NCI-H2107 treated with DMSO at 0.1 percent for 48 hours (cell line): ENCODE results near the gene MARCKSL1.
"Not testable (repeated sequence)": the region's sequence is repeated elsewhere in the genome, so short reads cannot be mapped to it uniquely, and the experiment has no call there.

Experiments used
- DNase-seq: peaks from one replicate; lab custom pipeline; 2025; ENCODE audit not compliant: unreplicated experiment; lab: John Stamatoyannopoulos, UW

MARCKSL1 gene

DNA sequence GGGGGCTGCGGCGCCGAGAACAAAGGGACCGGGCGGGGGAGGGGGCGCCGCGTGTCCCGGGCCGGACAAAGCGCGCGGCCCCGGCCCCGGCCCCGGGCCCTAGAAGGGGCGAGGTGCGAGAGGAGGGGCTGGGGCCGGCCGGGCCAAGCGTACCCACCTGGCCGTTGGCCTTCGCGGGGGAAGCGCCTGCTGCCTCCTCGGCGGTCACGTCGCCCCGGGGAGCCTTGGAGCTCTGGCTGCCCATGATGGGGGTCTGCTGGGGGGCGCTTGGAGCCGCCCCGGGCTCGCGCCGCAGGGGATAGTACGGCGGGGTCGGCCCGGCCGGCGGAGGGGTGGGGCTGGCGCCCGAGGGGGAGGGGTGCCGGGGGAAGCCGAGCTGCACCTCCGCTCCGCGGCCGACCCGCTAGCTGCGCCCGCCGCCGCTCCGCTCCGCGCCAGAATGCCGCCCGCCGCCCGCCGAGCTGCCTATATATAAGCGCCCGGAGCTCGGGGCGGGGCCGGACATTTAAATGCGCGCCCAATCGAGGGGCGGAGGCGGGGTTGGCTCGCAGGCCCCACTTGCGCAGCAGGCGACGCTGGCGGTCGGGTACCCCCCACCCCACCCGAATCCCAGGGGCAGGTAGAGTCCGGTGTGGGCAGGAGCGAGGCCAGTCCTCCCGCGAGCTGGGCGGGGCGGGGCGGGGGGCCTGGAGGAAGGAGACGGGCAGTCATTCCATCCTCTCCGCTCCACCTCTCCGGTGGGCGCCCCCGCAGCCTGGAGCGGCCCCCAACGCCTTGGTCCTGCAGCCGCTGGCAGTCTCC, at the start of gene MARCKSL1:
TSS of gene MARCKSL1 (minus strand) at position 444 of the 801 bp plus-strand sequence. CDS start at position 244, 200 bp downstream.
- peak; percentile 53 for DNase-seq

DNA sequence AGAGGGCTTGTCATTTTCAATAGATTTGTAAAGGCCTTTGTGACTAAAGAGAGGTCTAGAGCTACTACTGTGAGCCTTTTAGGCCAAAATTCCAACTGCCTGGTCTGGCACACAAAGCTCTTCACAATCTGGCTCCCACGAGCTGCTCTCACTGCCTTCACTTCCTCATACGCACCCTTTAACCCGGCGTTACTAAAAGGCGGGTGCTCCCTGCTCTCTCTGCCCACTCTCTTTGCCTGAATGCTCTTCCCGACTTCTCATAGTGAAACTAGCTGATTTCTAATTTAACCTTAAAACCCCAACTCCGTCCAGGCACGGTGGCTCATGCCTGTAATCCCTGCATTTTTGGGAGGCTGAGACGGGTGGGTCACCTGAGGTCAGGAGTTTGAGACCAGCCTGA, 44.0 kb upstream of the MARCKSL1 start:
- no peak for DNase-seq

GRCh38 chr1:32377541-32378220, 41.6 kb upstream of the MARCKSL1 start:
- no peak for DNase-seq

- no peak for DNase-seq
Observed at GRCh38 chr1:32376199-32376598, 40.2 kb upstream of the MARCKSL1 start.

DNA sequence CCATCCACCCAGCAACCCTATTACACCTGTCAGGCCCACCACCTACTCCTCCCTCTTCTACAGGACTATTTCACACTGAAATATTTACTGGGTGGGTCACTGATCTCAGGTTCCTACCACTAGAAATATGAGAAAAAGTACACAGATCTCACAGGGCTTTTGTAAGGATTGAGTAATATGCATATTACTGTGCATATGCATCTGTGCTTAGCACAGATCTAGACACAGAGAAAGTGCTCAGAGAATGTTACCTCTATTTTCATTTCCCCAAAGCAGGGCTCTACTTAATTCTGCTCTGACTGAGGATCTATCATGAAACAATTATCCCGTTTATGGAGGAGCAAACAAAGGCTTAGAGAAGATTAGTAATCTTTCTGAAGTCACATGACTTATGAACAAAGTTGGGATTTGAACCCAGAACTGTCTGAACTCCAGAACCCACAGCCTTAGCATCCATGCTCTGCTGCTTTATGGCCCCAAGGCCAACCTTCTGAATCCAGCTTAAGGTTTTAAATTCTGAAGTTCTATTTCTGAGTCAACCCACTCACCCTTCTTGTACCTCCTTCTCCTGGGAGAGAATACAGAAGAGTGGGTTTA, 38.1 kb upstream of the MARCKSL1 start:
- no peak for DNase-seq

- DNase-seq = no peak
Observed at GRCh38 chr1:32372149-32372756, 36.2 kb upstream of the MARCKSL1 start.

GRCh38 chr1:32367912-32368635, 32.0 kb upstream of the MARCKSL1 start:
- DNase-seq = no peak

GRCh38 chr1:32365445-32365844, 29.4 kb upstream of the MARCKSL1 start:
- no peak for DNase-seq

- DNase-seq = no peak
Observed at GRCh38 chr1:32364836-32365235, 28.8 kb upstream of the MARCKSL1 start.

DNA sequence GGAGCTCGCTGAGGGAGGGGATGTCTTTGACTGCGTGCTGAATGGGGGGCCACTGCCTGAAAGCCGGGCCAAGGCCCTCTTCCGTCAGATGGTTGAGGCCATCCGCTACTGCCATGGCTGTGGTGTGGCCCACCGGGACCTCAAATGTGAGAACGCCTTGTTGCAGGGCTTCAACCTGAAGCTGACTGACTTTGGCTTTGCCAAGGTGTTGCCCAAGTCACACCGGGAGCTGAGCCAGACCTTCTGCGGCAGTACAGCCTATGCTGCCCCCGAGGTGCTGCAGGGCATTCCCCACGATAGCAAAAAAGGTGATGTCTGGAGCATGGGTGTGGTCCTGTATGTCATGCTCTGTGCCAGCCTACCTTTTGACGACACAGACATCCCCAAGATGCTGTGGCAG, 27.7 kb upstream of the MARCKSL1 start:
- no peak for DNase-seq

DNA sequence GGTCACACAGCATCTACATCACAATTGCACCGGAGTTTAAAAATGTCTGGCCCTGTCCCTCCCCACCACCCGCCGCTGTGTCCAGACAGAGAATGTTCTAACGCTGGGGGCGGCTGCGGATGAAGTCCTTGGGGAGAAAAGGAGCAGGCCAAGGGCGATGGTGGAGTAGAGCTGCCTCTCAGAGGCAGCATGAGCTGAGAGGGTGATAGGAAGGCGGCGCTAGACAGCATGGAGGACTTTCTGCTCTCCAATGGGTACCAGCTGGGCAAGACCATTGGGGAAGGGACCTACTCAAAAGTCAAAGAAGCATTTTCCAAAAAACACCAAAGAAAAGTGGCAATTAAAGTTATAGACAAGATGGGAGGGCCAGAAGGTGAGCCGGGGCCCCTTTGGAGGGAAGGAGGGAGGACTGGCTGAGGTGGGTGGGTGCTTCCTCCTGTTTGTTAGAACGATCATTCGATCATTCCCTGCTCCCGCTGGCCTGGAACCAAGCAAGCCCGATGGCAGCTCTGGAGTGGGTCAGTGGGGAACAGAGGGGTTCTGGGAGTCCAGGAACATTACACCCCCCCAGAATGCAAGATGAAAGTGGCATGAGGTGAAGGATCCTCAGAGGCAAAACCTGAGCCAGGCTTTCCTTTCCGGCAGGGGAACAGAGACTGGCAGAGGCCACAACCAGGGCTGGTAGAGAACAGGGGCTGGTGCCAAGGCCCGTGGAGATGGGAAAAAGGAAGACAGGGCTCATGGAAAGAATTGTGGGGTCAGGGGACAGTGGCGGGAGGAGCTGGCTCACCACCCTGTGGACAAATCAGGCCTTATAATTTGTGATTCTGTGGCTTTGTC, 26.7 kb upstream of the MARCKSL1 start, which contains the start of the genes FAM229A and TSSK3:
TSS of gene FAM229A (minus strand) at position 12 of the 840 bp plus-strand sequence. CDS start 394 bp downstream, outside the sequence.
TSS of gene TSSK3 (plus strand) at position 66 of the 840 bp plus-strand sequence. CDS start at position 229, 163 bp downstream.
- no peak for DNase-seq

DNA sequence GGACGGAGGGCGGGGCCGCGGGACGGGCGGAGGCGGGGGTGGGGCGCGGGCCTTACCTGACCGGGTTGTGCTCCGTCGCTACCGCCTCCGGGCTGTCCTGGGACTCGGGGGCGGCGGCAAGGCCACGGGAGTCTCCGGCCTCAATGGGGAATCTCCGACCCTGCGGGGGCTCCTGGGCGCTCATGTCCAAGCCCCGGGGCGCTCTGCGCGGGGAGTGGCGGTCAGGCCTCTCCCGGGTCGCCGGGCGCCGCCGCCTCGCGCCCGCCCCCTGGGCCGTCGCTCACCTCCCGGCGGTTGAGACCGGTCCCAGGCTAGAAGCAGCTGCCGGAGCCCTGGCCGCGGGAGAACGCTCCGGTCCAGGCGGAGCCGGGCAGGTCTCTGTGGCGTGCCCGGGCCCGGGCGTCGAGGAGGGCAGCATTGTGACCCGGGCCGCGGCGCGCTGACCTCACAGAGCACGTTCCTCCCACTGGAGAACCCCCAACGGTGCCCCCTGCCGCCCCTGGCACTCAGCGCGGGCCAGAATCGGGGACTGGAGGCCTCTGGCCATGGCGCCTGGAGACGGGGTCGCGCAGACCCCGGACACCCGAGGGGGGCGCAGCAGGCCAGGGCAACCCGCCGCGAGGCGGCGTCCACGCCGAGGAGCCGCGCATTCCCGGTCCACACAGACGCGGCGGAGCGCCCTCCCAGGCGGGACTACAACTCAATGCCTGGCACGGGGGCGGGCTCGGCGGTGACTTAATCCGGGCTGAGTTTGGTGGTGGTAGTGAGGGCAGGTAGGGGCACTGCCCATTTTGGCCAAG, 25.8 kb upstream of the MARCKSL1 start:
- DNase-seq = peak; percentile 7

GRCh38 chr1:32361308-32361673, 25.3 kb upstream of the MARCKSL1 start:
- DNase-seq = no peak

DNA sequence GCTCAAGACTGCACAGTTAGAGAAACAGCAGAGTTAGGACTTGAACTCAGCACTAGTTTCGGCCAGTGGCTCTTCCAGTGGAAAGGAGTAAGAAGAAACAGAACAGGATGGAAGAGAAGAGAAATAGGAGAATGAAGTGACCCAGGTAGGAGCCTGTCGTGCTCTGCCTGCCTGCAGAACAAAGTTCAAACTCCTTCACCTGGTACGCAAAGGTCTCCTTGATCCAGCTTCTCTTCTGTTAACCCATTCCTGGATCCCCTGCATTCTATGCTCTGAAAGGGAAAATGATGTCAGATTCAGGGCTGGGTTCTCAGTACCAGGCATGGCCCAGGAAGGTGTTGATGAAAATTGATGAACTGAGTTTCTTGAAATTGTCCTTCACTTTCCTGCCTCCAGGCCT, 22.4 kb upstream of the MARCKSL1 start:
- DNase-seq = no peak

DNA sequence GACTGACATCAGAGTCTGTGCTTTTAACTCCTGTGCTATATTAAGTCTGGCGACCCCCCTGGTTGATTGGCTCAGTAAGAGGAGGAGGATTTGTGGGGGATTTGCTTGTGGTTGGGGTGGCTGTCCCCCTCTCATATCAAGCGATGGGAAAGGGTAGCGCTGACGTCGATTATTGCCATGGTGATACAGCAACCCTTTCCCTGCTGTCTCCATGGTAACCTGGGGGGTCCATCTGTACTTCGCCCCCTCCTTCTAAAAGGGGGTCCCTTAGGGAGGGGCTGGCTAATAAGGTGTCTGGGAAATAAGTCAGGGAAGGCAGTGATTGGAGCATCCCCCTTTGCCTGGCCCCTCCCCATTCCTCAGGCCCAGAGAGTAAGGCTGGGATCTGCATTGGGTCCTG, 21.6 kb upstream of the MARCKSL1 start:
- no peak for DNase-seq

- no peak for DNase-seq
Observed at GRCh38 chr1:32356478-32356877, 20.4 kb upstream of the MARCKSL1 start.

DNA sequence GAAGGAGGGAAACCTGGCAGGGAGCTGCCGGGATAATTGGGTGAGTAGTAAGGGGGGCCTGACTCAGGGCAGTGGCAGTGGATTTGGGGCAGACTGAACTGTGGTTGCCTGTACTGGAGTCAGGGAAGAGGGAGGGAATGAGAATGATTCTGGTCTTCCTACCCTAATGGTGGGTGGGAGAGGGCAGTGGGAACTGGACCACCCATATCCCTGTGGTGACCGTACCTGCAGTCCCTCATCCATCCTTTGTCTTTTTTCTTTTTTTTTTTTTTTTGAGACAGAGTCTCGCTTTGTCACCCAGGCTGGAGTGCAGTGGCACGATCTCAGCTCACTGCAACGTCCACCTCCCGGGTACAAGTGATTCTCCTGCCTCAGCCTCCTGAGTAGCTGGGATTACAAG, 19.7 kb upstream of the MARCKSL1 start:
- DNase-seq = not testable (repeated sequence)

- no peak for DNase-seq
Observed at GRCh38 chr1:32353886-32354570, 18.0 kb upstream of the MARCKSL1 start.
